ENCODE results near the gene RS1. TPM values are rescaled to one million over a fixed set of nuclear protein-coding genes. Genes with fewer than 3 reads are reported as not detected.
A peak's percentile ranks its signal among the peaks of the same experiment; 100 is the strongest.

The RS1 gene
- total RNA-seq, 1 experiment from 2014 or later = not detected

DNA sequence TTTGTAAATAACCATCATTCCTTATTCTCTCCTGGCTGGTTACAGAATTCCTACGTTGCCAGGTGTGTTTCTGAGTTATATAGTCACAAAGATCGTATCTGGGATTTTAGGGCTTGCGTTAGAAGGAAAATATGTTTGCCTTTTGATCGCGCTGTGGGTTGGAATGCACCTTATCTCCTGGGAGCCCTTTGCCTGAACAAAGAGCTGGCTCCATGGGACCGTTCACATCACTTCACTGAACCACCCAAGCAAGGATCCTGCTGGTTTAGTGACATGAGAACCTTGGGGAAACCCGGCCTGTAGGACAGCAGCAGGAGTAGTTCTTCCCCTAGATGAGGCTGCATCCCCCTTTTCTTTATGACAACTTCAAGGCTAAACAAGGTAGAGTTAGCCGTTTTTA lies 51.6 kb downstream of the RS1 start:
- no peak for DNase-seq (ENCODE audit: low read depth)
- in situ Hi-C loops (cut with HindIII; ENCODE audit: low pct_unique_long_range_greater_than_20kb, low sequenced_read_pairs) = no loop called here

- in situ Hi-C loops (cut with HindIII; ENCODE audit: low pct_unique_long_range_greater_than_20kb, low sequenced_read_pairs) = no loop called here
These were observed 52.6 kb downstream of the RS1 start for GRCh38 chrX:18619288-18619687.

DNA sequence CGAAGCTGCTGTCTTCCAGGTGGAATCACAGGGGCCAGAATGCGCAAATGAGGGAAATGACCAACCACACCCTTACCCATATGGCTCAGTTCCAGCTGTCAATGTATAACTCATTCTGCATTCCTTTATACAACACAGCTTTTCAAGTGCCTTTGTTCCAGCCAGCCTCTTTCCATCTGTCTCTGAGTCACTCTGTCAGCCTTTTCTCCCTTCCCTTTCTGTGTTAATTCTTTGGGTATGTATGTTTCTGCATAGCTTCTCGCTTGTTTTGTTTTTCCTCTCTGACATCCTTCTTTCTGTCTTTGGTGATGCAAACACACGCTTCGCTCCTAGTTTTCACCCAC lies 54.5 kb downstream of the RS1 start:
- in situ Hi-C loops (cut with HindIII; ENCODE audit: low pct_unique_long_range_greater_than_20kb, low sequenced_read_pairs) = no loop called here
- peak; percentile 78 for DNase-seq (ENCODE audit: low read depth)

More at GRCh38 chrX:18619288-18619687, 52.6 kb downstream of the RS1 start:
- no peak for DNase-seq (ENCODE audit: low read depth)

DNA sequence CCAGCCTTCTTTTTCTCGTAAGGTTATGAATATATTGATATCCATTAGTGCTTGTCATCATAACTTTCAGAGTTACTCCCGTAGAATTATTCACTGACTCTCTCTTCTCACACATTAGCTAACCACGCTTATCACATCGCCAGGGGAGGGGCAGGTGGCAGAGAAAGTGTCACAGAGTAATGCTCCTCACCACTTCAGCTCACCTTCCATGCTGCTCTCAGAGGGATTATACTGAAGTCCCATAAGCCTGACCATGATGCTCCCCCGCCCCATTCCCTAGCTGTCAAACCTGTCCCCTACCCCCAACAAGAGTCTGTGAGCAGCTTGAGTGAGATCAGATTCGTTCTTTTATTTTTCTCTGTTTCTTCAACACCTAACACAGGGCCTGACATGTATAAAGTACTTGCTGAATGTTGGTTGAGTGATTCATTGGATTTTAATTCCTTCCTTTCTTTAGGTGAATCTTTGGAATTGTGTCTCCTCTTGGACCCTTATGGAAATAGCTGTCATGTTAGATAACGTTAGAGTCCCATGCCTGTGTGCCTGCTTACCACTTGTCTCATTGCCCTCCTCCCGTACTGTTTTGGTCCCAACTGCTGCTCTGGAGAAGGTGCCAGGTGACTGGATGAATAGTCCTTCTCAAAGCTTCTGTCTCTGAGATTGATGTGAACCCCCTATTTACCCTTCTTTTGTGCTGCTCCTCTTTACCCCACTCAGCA lies 55.1 kb downstream of the RS1 start:
- no peak for DNase-seq (ENCODE audit: low read depth)

DNA sequence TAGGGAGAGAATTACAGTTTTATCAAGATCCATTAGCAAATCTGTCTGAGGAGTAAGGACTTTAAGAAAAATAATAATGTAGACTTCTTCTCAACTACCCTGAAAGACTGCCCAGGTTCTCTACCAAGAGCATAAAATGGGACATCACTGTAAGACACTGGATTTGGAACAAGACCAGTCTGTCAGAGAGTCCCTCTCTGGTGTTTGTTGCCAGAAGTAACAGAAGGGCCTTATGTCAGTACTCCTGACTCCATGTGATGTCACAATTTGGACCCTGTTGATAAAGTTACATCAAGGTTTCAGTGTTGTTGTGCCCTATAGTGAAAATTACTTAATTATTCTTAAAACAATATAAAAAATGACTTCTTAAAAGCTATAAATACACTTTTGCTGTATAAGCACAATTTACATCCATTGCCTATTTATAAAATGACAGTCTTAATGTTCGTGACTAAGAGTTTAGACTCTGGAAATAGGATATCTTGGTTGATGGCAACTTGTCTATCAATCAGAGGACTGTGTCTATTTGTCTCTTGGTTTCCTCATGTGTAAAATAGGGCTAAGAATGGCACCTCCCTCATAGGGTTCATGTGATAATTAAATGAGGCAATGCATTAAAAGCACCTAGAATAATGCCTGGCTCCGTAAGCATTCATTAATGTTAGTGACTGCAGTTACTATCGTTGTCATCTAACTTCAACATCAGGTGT lies 57.8 kb downstream of the RS1 start:
- in situ Hi-C loops (cut with HindIII; ENCODE audit: low pct_unique_long_range_greater_than_20kb, low sequenced_read_pairs) = no loop called here
- no peak for DNase-seq (ENCODE audit: low read depth)

More for the DNA sequence above, 55.1 kb downstream of the RS1 start:
- in situ Hi-C loops (cut with HindIII; ENCODE audit: low pct_unique_long_range_greater_than_20kb, low sequenced_read_pairs) = no loop called here

DNA sequence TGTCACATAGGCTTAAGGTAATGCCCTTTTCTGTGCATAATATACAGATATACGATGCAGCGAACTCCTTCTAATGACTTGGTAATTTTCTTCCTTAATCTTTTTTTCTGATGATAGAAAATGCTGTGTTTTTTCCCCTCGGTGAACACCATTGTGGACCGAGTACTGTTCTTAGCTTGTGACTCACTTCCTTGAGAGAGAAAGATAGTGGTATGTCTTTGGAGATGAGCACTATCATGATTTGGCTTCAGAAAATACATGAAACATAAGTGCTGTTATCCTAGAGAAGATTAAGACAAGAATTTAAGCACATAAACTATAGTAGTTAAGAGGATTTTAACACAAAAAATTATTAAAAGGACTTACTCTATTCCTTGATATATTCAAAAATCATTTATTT lies 63.9 kb downstream of the RS1 start:
- DNase-seq (ENCODE audit: low read depth) = no peak
- in situ Hi-C loops (cut with HindIII; ENCODE audit: low pct_unique_long_range_greater_than_20kb, low sequenced_read_pairs) = no loop called here

GRCh38 chrX:18598413-18598812 lies 73.5 kb downstream of the RS1 start:
- DNase-seq (ENCODE audit: low read depth) = no peak

GRCh38 chrX:18596096-18596495 lies 75.8 kb downstream of the RS1 start:
- in situ Hi-C loops (cut with HindIII; ENCODE audit: low pct_unique_long_range_greater_than_20kb, low sequenced_read_pairs) = no loop called here
- DNase-seq (ENCODE audit: low read depth) = no peak

More at GRCh38 chrX:18598413-18598812, 73.5 kb downstream of the RS1 start:
- in situ Hi-C loops (cut with HindIII; ENCODE audit: low pct_unique_long_range_greater_than_20kb, low sequenced_read_pairs) = no loop called here

GRCh38 chrX:18594079-18594478 lies 77.8 kb downstream of the RS1 start:
- in situ Hi-C loops (cut with HindIII; ENCODE audit: low pct_unique_long_range_greater_than_20kb, low sequenced_read_pairs) = no loop called here
- no peak for DNase-seq (ENCODE audit: low read depth)

DNA sequence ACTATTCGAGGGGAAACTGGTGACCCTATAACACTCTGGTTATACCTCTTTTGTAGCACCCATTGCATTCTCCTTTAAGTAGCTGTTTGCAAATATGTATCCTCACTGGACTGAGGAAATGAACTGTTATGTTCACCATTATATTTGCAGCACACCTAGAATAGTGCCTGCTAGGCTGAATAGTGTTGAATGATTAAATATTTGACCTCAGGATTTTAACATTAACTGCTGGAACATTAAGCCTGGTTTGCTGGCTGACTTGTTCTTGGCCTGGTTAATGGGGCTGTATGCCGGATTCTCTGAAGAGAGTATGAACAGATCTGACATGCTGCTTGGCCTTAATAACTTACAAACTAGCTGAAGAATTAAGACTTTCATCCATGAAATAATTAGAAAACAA lies 80.1 kb downstream of the RS1 start:
- in situ Hi-C loops (cut with HindIII; ENCODE audit: low pct_unique_long_range_greater_than_20kb, low sequenced_read_pairs) = no loop called here
- DNase-seq (ENCODE audit: low read depth) = no peak

Other genes with a start within 250 kb of the RS1 start
- 0.34 and 0.35 TPM in 2 replicates for gene CDKL5, start 246.5 kb downstream of the RS1 start, total RNA-seq (2014; rRNA removed; shearing (Covaris generic); ENCODE audit: low replicate concordance)
- not detected in 2 replicates for gene PPEF1, start 35.5 kb upstream of the RS1 start, total RNA-seq (2014; rRNA removed; shearing (Covaris generic); ENCODE audit: low replicate concordance)

Measured in Caki2 (cell line).